ENCODE results near the gene PFDN6. TPM values are rescaled to one million over a fixed set of nuclear protein-coding genes. Genes with fewer than 3 reads are reported as not detected.

The PFDN6 gene
- total RNA-seq, 1 donor from 2014 or later, result 52.1 TPM

DNA sequence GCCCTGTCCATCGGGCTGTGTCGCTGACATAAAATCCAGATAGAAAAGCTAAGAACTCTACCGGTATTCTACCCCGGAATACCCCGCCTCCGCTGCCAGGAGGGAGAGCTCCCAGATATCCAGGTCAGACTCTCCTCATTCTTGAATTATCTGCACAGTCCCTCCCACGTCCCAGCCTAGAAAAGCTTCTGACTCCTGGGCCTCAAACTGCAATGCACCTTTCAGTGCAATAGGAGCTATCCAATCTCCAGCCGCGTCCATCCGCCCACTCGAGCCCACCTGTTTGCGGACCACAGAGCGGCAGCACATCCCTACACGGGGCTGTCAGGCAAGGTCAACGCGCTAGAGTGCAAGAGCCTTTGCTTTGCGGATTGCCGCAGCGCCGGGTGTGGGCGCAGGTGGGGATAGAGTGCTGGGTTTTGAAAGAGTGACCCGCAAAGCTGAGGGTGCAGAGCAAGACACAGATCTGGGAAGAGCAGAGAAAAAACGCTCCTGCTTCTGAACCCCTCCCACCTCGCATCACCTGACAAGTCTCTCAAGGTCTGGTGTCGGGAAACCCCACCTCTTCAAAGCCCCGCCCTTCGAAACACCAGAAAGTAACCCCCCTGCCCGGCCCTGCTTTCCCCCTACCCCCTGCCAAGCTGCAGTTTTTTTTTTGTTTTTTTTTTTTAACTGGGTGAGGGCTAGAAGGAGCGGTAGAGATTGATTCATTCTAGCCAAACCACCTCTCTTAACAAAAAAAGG is 23.1 kb downstream of the PFDN6 start:
- no peak for DNase-seq (ENCODE audit: low spot score, unreplicated experiment)
- H3K27me3 Mint-ChIP-seq, result peaks cover 3% of the 10 kb centered on the region
- H3K27ac Mint-ChIP-seq, result peak overlapping the region; percentile 88
- H3K4me3 Mint-ChIP-seq (ENCODE audit: low read depth), result peak overlapping the region; percentile 85
- no peaks in the 10 kb centered on the region for H3K9me3 Mint-ChIP-seq (ENCODE audit: low read depth)
- peaks cover 29% of the 10 kb centered on the region for H3K4me1 Mint-ChIP-seq (ENCODE audit: low read depth)
- TF ChIP-seq, protein P1, sequence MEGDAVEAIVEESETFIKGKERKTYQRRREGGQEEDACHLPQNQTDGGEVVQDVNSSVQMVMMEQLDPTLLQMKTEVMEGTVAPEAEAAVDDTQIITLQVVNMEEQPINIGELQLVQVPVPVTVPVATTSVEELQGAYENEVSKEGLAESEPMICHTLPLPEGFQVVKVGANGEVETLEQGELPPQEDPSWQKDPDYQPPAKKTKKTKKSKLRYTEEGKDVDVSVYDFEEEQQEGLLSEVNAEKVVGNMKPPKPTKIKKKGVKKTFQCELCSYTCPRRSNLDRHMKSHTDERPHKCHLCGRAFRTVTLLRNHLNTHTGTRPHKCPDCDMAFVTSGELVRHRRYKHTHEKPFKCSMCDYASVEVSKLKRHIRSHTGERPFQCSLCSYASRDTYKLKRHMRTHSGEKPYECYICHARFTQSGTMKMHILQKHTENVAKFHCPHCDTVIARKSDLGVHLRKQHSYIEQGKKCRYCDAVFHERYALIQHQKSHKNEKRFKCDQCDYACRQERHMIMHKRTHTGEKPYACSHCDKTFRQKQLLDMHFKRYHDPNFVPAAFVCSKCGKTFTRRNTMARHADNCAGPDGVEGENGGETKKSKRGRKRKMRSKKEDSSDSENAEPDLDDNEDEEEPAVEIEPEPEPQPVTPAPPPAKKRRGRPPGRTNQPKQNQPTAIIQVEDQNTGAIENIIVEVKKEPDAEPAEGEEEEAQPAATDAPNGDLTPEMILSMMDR (IDR thresholded peaks at IDR 0.05; ENCODE audit: unreplicated experiment), result no peak
- H3K36me3 Mint-ChIP-seq (ENCODE audit: insufficient read depth), result peaks cover 8% of the 10 kb centered on the region

DNA sequence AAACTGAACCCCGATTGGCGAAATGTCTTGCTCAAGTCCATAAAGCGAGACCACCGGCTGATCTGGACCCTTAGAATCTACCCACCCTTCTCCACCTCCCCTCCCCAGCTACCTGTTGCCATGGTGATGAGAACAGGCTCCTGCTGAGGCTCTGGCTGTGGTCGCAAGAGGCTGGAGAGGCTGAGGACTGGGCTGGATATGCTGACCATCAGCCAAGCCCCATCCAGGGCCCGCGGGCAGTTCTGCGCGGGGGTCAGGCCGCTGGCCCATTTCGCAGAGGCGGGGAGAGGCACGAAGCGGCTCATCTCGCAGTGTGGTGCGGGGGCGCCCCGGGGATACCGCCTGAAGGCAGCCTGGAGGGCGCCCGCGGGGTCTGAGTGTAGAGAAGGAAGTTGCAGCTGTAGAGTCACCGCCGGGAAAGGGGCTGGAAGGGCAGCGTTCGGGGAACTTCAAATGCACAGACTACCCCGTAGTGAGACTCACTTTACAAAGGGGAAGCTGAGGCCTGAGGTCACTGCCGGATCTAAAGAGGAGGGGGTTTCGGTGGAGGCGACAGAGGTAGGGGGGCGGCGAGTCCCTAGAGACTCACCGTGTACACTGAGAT is 23.8 kb downstream of the PFDN6 start:
- Mint-ChIP-seq H3K9me3 (ENCODE audit: low read depth) (no peaks in the 10 kb centered on the region), H3K4me1 (ENCODE audit: low read depth) (peaks cover 32% of the 10 kb centered on the region), H3K27me3 (peaks cover 3% of the 10 kb centered on the region), H3K4me3 (ENCODE audit: low read depth) (peak overlapping the region; percentile 85), H3K36me3 (ENCODE audit: insufficient read depth) (peaks cover 11% of the 10 kb centered on the region), H3K27ac (peak overlapping the region; percentile 88)
- TF ChIP-seq, protein P1 (IDR thresholded peaks at IDR 0.05; ENCODE audit: unreplicated experiment), result no peak
- DNase-seq (ENCODE audit: low spot score, unreplicated experiment), result no peak

DNA sequence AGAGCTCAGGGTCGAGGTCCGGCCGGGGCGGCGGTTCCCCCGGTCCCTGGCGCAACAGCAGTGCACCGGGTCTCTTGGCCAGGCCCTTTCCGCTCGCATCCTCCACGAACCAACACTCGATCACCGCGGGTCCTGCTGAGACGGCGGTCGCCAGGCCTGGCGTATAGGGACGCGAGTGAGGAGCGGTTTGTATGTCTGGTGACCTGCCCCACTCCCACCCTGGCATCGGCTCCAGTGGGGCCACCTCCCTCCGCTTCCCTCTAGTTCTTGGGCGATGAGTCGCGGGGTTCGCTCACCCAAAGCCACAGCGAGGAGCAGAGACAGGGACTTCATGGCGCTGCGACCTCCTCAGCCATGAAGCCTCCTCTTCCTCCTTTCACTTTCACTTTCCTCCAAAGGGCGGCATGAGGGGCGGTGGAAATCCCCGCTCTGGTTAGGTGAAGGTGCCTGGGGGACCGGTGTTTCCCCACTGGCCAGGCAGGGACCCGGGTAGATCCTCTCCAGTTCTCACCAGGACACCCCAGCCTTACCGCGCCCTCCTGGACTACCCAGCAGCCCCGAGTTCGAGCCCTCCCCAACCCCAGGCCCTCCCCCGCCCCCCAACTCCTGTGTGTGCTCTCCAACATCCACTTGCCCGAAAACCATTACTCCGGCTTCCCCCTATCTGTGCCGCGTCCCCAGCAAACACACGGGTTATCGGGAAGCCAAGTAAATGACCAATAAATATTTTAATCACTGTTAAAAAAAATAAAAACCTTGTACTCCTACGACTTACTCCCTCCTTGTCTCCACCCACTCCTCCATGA is 24.5 kb downstream of the PFDN6 start, which contains the start of gene TAPBP:
Gene TAPBP (minus strand): TSS at position 370 of the 806 bp plus-strand sequence. CDS start 37 bp downstream, at position 333.
- Mint-ChIP-seq H3K36me3 (ENCODE audit: insufficient read depth) (peaks cover 15% of the 10 kb centered on the region), H3K27me3 (peaks cover 3% of the 10 kb centered on the region), H3K4me1 (ENCODE audit: low read depth) (peaks cover 38% of the 10 kb centered on the region), H3K4me3 (ENCODE audit: low read depth) (peak within 1 kb of the TSS; percentile 85), H3K27ac (peak within 1 kb of the TSS; percentile 88), H3K9me3 (ENCODE audit: low read depth) (no peaks in the 10 kb centered on the region)
- DNase-seq (ENCODE audit: low spot score, unreplicated experiment), result no peak
- TF ChIP-seq, protein P1 (IDR thresholded peaks at IDR 0.05; ENCODE audit: unreplicated experiment), result no peak

DNA sequence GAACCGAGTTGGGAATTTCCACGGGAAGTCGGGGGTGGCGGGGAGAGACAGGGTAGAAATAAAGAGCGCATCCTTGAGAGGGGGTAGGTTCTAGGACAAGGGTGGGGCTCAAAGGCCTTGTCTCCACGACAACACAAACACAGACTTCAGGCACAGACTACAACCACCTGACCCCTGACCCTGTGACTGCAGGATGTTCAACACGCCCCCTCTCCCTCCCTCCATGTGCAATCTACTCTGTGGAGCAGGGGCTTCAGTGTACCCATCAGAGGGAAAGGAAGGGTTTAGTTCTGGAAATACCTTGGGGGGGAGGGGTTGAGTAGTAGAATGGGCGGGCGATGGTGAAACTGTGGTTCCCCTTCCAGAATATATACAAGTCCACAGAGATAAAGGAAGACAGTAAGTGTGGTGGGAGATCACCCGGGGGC is 25.1 kb downstream of the PFDN6 start:
- H3K27ac Mint-ChIP-seq, result no peak overlapping the region

More for the DNA sequence above, 25.1 kb downstream of the PFDN6 start:
- peaks cover 3% of the 10 kb centered on the region for H3K27me3 Mint-ChIP-seq
- H3K4me3 Mint-ChIP-seq (ENCODE audit: low read depth), result peak overlapping the region; percentile 85
- peaks cover 40% of the 10 kb centered on the region for H3K4me1 Mint-ChIP-seq (ENCODE audit: low read depth)
- no peaks in the 10 kb centered on the region for H3K9me3 Mint-ChIP-seq (ENCODE audit: low read depth)
- H3K36me3 Mint-ChIP-seq (ENCODE audit: insufficient read depth), result peaks cover 17% of the 10 kb centered on the region
- no peak for DNase-seq (ENCODE audit: low spot score, unreplicated experiment)
- TF ChIP-seq, protein P1 (IDR thresholded peaks at IDR 0.05; ENCODE audit: unreplicated experiment), result no peak

All from progenitor cell of endocrine pancreas (in vitro differentiated cells).